ENCODE results near the gene ADAMTS15. TPM values are rescaled to one million over a fixed set of nuclear protein-coding genes. Genes with fewer than 3 reads are reported as not detected.
A peak's percentile ranks its signal among the peaks of the same experiment; 100 is the strongest.

ADAMTS15 gene
- total RNA-seq, 1 experiment from 2014 or later: 0.70 TPM

DNA sequence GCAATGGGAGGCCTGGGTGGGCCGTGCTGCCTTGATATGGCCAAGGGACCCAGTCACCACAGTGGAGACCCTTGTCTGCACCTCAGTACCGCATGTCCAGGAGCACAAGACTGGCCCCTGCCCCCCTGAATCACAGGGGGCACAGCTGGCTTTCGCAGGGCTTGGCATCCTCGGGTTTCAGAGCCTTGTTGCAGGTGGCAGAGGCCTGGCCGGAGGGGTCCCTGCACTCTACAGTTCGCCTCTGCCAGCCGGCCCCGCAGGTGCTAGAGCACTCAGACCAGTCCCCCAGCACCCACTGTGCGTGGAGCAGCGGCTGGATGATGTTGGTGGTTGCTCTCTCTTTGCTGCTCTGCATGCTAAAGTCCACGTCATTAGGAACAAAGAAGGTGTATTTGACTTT lies 43.0 kb upstream of the ADAMTS15 start:
- ChIA-PET CTCF (interaction anchor here (1.2 kb wide), 1 partner anchor 26 kb away, joined by 5 read pairs; no protein-coding TSS in a partner anchor), POLR2A (interaction anchor here (0.8 kb wide), 1 partner anchor 194 kb away, joined by 3 read pairs; no protein-coding TSS in a partner anchor)
- Mint-ChIP-seq H3K27ac (ENCODE audit: low read depth, unreplicated experiment) (no peak overlapping the region), H3K36me3 (ENCODE audit: insufficient read depth, unreplicated experiment) (no peaks in the 10 kb centered on the region), H3K27me3 (ENCODE audit: insufficient read depth, unreplicated experiment) (peaks cover 4% of the 10 kb centered on the region), H3K4me3 (ENCODE audit: unreplicated experiment) (no peak overlapping the region), H3K4me1 (ENCODE audit: insufficient read depth, unreplicated experiment) (peaks cover 20% of the 10 kb centered on the region), H3K9me3 (ENCODE audit: unreplicated experiment) (no peaks in the 10 kb centered on the region)
- BruUV-seq (replicated peaks): no TSS peak
- DNase-seq (ENCODE audit: unreplicated experiment): no peak
- intact Hi-C loops (cut with micrococcal nuclease): no loop called here
- TF ChIP-seq CTCF (IDR thresholded peaks at IDR 0.05; ENCODE audit: unreplicated experiment): no peak

DNA sequence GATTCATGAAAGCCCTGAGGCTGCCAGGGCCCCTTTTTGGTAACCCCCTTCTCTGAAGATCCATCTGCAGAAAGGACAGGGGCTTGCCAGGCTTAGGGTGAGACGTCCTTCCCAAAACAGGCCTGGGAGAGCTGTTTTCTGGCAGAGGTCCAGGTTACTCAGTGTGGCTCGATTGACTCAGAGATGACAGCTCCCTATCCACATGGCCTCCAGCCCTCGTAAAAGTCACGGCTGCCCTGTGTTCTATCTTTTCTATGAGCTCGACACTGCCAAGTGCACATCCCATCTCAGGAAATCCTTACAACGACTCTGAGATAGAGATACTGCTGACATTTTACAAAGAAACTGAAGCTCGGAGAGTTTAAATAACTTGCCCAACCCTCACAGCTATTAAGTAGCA lies 40.5 kb upstream of the ADAMTS15 start:
- peak; percentile 94 for DNase-seq (ENCODE audit: unreplicated experiment)
- Mint-ChIP-seq H3K36me3 (ENCODE audit: insufficient read depth, unreplicated experiment) (no peaks in the 10 kb centered on the region), H3K27ac (ENCODE audit: low read depth, unreplicated experiment) (no peak overlapping the region), H3K4me1 (ENCODE audit: insufficient read depth, unreplicated experiment) (peaks cover 17% of the 10 kb centered on the region), H3K4me3 (ENCODE audit: unreplicated experiment) (no peak overlapping the region), H3K27me3 (ENCODE audit: insufficient read depth, unreplicated experiment) (no peaks in the 10 kb centered on the region), H3K9me3 (ENCODE audit: unreplicated experiment) (no peaks in the 10 kb centered on the region)
- POLR2A ChIA-PET: no interaction called here
- CTCF ChIA-PET: interaction anchor here (0.7 to 2.7 kb wide), 5 partner anchors 17 to 621 kb away, joined by 3 to 10 read pairs (median 6); no protein-coding TSS in a partner anchor
- intact Hi-C loops (cut with micrococcal nuclease): no loop called here
- BruUV-seq (replicated peaks): no TSS peak
- TF ChIP-seq CTCF (IDR thresholded peaks at IDR 0.05; ENCODE audit: unreplicated experiment): no peak

DNA sequence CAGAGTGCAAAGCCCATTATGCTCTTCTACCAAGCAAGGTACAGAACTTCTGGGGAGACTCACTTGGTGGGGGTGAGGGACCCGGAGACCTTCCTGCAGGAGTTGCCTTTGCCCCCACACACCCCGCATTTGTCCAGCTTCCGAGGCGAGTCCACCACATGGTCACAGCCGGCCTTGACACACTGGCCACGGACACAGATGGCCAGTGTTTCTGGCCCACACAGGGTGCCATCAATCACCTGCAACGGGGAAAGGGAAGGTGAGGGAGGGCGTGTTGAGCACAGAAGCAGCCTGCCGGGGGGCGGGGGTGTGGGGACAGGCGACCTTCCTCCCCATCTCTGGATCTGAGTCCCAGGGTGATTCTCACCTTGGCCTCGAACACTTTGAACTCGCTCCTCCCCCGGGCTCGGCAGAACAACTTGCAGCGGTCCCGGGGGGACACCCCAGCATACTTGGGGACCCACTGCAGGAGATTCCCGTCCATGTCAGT lies 40.0 kb upstream of the ADAMTS15 start:
- H3K27ac Mint-ChIP-seq (ENCODE audit: low read depth, unreplicated experiment): no peak overlapping the region
- TF ChIP-seq CTCF (IDR thresholded peaks at IDR 0.05; ENCODE audit: unreplicated experiment): no peak
- H3K36me3 Mint-ChIP-seq (ENCODE audit: insufficient read depth, unreplicated experiment): no peaks in the 10 kb centered on the region
- no peak for DNase-seq (ENCODE audit: unreplicated experiment)
- H3K9me3 Mint-ChIP-seq (ENCODE audit: unreplicated experiment): no peaks in the 10 kb centered on the region
- H3K27me3 Mint-ChIP-seq (ENCODE audit: insufficient read depth, unreplicated experiment): no peaks in the 10 kb centered on the region
- H3K4me3 Mint-ChIP-seq (ENCODE audit: unreplicated experiment): no peak overlapping the region
- POLR2A ChIA-PET: interaction anchor here (0.6 kb wide), 1 partner anchor 1495 kb away, joined by 3 read pairs; no protein-coding TSS in a partner anchor
- peaks cover 17% of the 10 kb centered on the region for H3K4me1 Mint-ChIP-seq (ENCODE audit: insufficient read depth, unreplicated experiment)
- CTCF ChIA-PET: interaction anchor here (0.7 to 2.7 kb wide), 4 partner anchors 18 to 454 kb away, joined by 3 to 10 read pairs (median 8); no protein-coding TSS in a partner anchor
- no TSS peak for BruUV-seq (replicated peaks)
- intact Hi-C loops (cut with micrococcal nuclease): no loop called here

DNA sequence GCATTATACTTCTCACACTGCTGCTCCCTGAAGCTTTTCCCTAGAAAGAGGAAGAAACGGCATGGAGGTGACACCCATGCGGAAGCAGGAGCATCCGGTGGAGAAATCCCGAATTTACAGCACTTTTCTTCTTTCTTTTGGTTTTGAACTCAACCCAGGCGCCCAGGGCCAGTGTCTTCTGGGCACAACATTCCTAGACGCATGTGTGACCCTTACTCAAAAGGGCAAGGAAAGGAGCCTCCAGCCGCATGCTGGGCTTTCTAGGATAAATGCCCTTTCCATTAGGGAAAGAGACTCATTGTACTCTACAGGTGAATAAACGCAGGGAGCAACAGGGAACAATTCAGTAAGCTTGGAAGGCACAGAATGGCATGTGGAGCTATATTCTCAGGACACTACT lies 39.5 kb upstream of the ADAMTS15 start:
- ChIA-PET CTCF (interaction anchor here (0.6 to 2.7 kb wide), 4 partner anchors 18 to 486 kb away, joined by 3 to 10 read pairs (median 8); no protein-coding TSS in a partner anchor), POLR2A (interaction anchor here (0.6 kb wide), 1 partner anchor 1495 kb away, joined by 3 read pairs; no protein-coding TSS in a partner anchor)
- Mint-ChIP-seq H3K4me1 (ENCODE audit: insufficient read depth, unreplicated experiment) (peaks cover 17% of the 10 kb centered on the region), H3K27ac (ENCODE audit: low read depth, unreplicated experiment) (no peak overlapping the region), H3K36me3 (ENCODE audit: insufficient read depth, unreplicated experiment) (no peaks in the 10 kb centered on the region), H3K4me3 (ENCODE audit: unreplicated experiment) (no peak overlapping the region), H3K27me3 (ENCODE audit: insufficient read depth, unreplicated experiment) (no peaks in the 10 kb centered on the region), H3K9me3 (ENCODE audit: unreplicated experiment) (no peaks in the 10 kb centered on the region)
- no peak for TF ChIP-seq CTCF (IDR thresholded peaks at IDR 0.05; ENCODE audit: unreplicated experiment)
- no TSS peak for BruUV-seq (replicated peaks)
- intact Hi-C loops (cut with micrococcal nuclease): no loop called here
- no peak for DNase-seq (ENCODE audit: unreplicated experiment)
